HG03460 (cell line): Measurements from ENCODE around the gene PCDHGB6.
"Not testable (repeated sequence)": the region's sequence is repeated elsewhere in the genome, so short reads cannot be mapped to it uniquely, and the experiment has no call there.

Experiments
- ATAC-seq: cut with Tn5 transposase; IDR thresholded peaks from one replicate; pipeline ENCODE4 v1.9.1; 2021; ENCODE audit not compliant: unreplicated experiment

PCDHGB6 gene

GRCh38 chr5:141417494-141418172 is 9.8 kb downstream of the PCDHGB6 start, which contains the start of gene PCDHGB7:
Gene PCDHGB7, plus strand, starts transcription at chr5:141417677. Its CDS starts 183 bp downstream, at chr5:141417860.
- peak; percentile 64 for ATAC-seq

GRCh38 chr5:141419074-141419880 is 11.5 kb downstream of the PCDHGB6 start:
- ATAC-seq, result no peak

GRCh38 chr5:141420855-141421488 is 13.2 kb downstream of the PCDHGB6 start, which contains the start of gene PCDHGA11:
Gene PCDHGA11, plus strand, starts transcription at chr5:141421051. Its CDS starts 177 bp downstream, at chr5:141421228.
- ATAC-seq, result peak; percentile 50

GRCh38 chr5:141421489-141421855 is 13.7 kb downstream of the PCDHGB6 start:
- ATAC-seq, result no peak

GRCh38 chr5:141422742-141423291 is 15.0 kb downstream of the PCDHGB6 start:
- ATAC-seq, result no peak

- ATAC-seq, result no peak
Observed at GRCh38 chr5:141427783-141428426, 20.1 kb downstream of the PCDHGB6 start.

GRCh38 chr5:141430332-141431113 is 22.7 kb downstream of the PCDHGB6 start, which contains the start of gene PCDHGA12:
Gene PCDHGA12, plus strand, starts transcription at chr5:141430507. Its CDS starts 253 bp downstream, at chr5:141430760.
- ATAC-seq, result peak; percentile 52

GRCh38 chr5:141431286-141431685 is 23.5 kb downstream of the PCDHGB6 start:
- ATAC-seq, result no peak

- not testable (repeated sequence) for ATAC-seq
Observed at GRCh38 chr5:141432308-141432707, 24.5 kb downstream of the PCDHGB6 start.

GRCh38 chr5:141432726-141433125 is 24.9 kb downstream of the PCDHGB6 start:
- not testable (repeated sequence) for ATAC-seq

- ATAC-seq, result no peak
Observed at GRCh38 chr5:141434006-141434405, 26.2 kb downstream of the PCDHGB6 start.

GRCh38 chr5:141437221-141437620 is 29.4 kb downstream of the PCDHGB6 start:
- no peak for ATAC-seq

- no peak for ATAC-seq
Observed at GRCh38 chr5:141439411-141440141, 31.8 kb downstream of the PCDHGB6 start.

GRCh38 chr5:141440341-141440740 is 32.5 kb downstream of the PCDHGB6 start:
- no peak for ATAC-seq

GRCh38 chr5:141441571-141442170 is 33.9 kb downstream of the PCDHGB6 start:
- ATAC-seq, result no peak
